SK-N-SH (cell line): ENCODE measurements around the gene ZNF121. TPM values are rescaled to one million over a fixed set of nuclear protein-coding genes. Genes with fewer than 3 reads are reported as not detected.
A peak's percentile ranks its signal among the peaks of the same experiment; 100 is the strongest.

Experiments used
- CTCF ChIA-PET: fragments of 300-600, 350-600 bp; formaldehyde crosslinking; extraction: SDS; loops from one replicate; lab custom pipeline; 2021; lab: Yijun Ruan, JAX
- POLR2A ChIA-PET: fragments of 350-600 bp; sonication (Branson Sonifier 250); formaldehyde crosslinking; extraction: SDS; loops from one replicate; lab custom pipeline; 2020; ENCODE audit warnings: antibody characterized with exemption, inconsistent platforms; lab: Yijun Ruan, JAX
- DNase-seq: peaks from one replicate; pipeline ENCODE4 v3.0.0; 2012
- H2AFZ ChIP-seq: fragments of 200-600 bp; sonication (generic); 2 replicates; pipeline ENCODE4 v1.8.1; 2016; ENCODE audit warnings: antibody characterized with exemption, mild to moderate bottlenecking, low read depth
- H3F3A ChIP-seq: fragments of 200-600 bp; sonication (generic); replicated peaks from 2 replicates; pipeline ENCODE3; 2016; ENCODE audit warnings: antibody characterized with exemption, mild to moderate bottlenecking; ENCODE audit not compliant: insufficient read depth
- H3K27ac ChIP-seq, 2 experiments: fragments of 200-500 bp in 1 of 2; fragments of 200-600 bp in 1 of 2; sonication (Bioruptor generic) in 1 of 2; sonication (generic), shearing (Covaris generic) in 1 of 2; 2 replicates each; pipeline versions ENCODE4 v1.5.1 to v1.6.1; 2014 to 2016; ENCODE audit warnings: low read depth in 2 of 2, inconsistent platforms in 1 of 2, low read length in 1 of 2, mild to moderate bottlenecking in 1 of 2, mixed read lengths in 1 of 2
- H3K27me3 ChIP-seq: fragments of 200-600 bp; sonication (generic), shearing (Covaris generic); 2 replicates; pipeline ENCODE4 v1.6.1; 2016; ENCODE audit warnings: mixed run types; ENCODE audit not compliant: insufficient read depth
- H3K36me3 ChIP-seq, 2 experiments: fragments of 200-500 bp in 1 of 2; fragments of 200-600 bp in 1 of 2; sonication (Bioruptor generic) in 1 of 2; sonication (generic) in 1 of 2; replicated peaks in 1 of 2; 2 replicates each; pipeline versions ENCODE3 to v1.5.1; 2014 to 2016; ENCODE audit warnings: low read length in 1 of 2, mild to moderate bottlenecking in 1 of 2; ENCODE audit not compliant: insufficient read depth in 2 of 2, control insufficient read depth in 1 of 2
- H3K4me1 ChIP-seq, 2 experiments: fragments of 200-500 bp in 1 of 2; fragments of 200-600 bp in 1 of 2; sonication (Bioruptor generic) in 1 of 2; sonication (generic), shearing (Covaris generic) in 1 of 2; 2 replicates each; pipeline versions ENCODE4 v1.5.1 to v1.6.1; 2014 to 2016; ENCODE audit warnings: low read depth in 1 of 2, low read length in 1 of 2, mixed run types in 1 of 2; ENCODE audit not compliant: insufficient read depth in 2 of 2, control insufficient read depth in 1 of 2
- H3K4me2 ChIP-seq: fragments of 200-600 bp; sonication (generic), shearing (Covaris generic); 2 replicates; pipeline ENCODE4 v1.6.1; 2017; ENCODE audit warnings: mixed run types
- H3K4me3 ChIP-seq, 2 experiments: fragments of 200-500 bp in 1 of 2; fragments of 200-600 bp in 1 of 2; sonication (Bioruptor generic) in 1 of 2; sonication (generic), shearing (Covaris generic) in 1 of 2; 2 replicates each; pipeline versions ENCODE4 v1.5.1 to v1.8.1; 2014 to 2016; ENCODE audit warnings: low read depth in 2 of 2, inconsistent platforms in 1 of 2, low read length in 1 of 2, mild to moderate bottlenecking in 1 of 2, mixed read lengths in 1 of 2, moderate library complexity in 1 of 2
- H3K79me2 ChIP-seq: fragments of 200-600 bp; sonication (generic); 2 replicates; pipeline ENCODE4 v1.8.1; 2017; ENCODE audit warnings: mild to moderate bottlenecking; ENCODE audit not compliant: insufficient read depth
- H3K9ac ChIP-seq: fragments of 200-600 bp; sonication (generic); 2 replicates; pipeline ENCODE4 v1.6.1; 2017; ENCODE audit warnings: mixed run types
- H3K9me2 ChIP-seq: fragments of 200-600 bp; sonication (generic); 2 replicates; pipeline ENCODE4 v1.6.1; 2017; ENCODE audit warnings: mixed run types
- H3K9me3 ChIP-seq: fragments of 200-600 bp; sonication (generic); 2 replicates; pipeline ENCODE4 v1.6.1; 2017; ENCODE audit warnings: mixed run types, mild to moderate bottlenecking, moderate library complexity
- H4K20me1 ChIP-seq: fragments of 200-600 bp; sonication (generic); 2 replicates; pipeline ENCODE4 v1.6.1; 2017; ENCODE audit warnings: mild to moderate bottlenecking, mixed run types; ENCODE audit not compliant: insufficient read depth
- CTCF ChIP-seq: fragments of 200-600 bp; sonication (generic); IDR thresholded peaks from 2 replicates; pipeline ENCODE4 v1.6.1; 2017; ENCODE audit warnings: antibody characterized with exemption, mild to moderate bottlenecking, moderate library complexity
- FOSL2 ChIP-seq: IDR thresholded peaks from 2 replicates; pipeline ENCODE4 v1.4.0; 2012; ENCODE audit warnings: low read depth, mild to moderate bottlenecking, moderate library complexity, borderline replicate concordance
- FOXJ3 ChIP-seq: sonication (generic); formaldehyde crosslinking; IDR thresholded peaks from 2 replicates; pipeline ENCODE4 v1.5.1; 2020; ENCODE audit warnings: mild to moderate bottlenecking, missing genetic modification reagents
- GATA2 ChIP-seq: sonication (generic); formaldehyde crosslinking; IDR thresholded peaks from 2 replicates; pipeline ENCODE4 v1.5.0; 2020; ENCODE audit warnings: mild to moderate bottlenecking, missing genetic modification reagents
- JUND ChIP-seq: IDR thresholded peaks from 2 replicates; pipeline ENCODE4 v1.4.0; 2012
- MAX ChIP-seq: IDR thresholded peaks from 2 replicates; pipeline ENCODE4 v1.4.0; 2012; ENCODE audit warnings: low read depth
- MEF2A ChIP-seq: IDR thresholded peaks from 2 replicates; pipeline ENCODE4 v1.4.0; 2012; ENCODE audit warnings: low read depth, borderline replicate concordance
- NFIC ChIP-seq: IDR thresholded peaks from 2 replicates; pipeline ENCODE4 v1.4.0; 2012; ENCODE audit warnings: borderline replicate concordance
- PBX3 ChIP-seq: IDR thresholded peaks from 2 replicates; pipeline ENCODE4; 2012
- POLR2AphosphoS5 ChIP-seq: IDR thresholded peaks from 2 replicates; pipeline ENCODE4 v1.6.1; 2012; ENCODE audit warnings: low read depth, low read length
- RAD21 ChIP-seq: IDR thresholded peaks from 2 replicates; pipeline ENCODE4 v1.6.1; 2012; ENCODE audit warnings: mild to moderate bottlenecking, low read length
- RXRA ChIP-seq: IDR thresholded peaks from 2 replicates; pipeline ENCODE4 v1.4.0; 2012; ENCODE audit warnings: low read depth, mild to moderate bottlenecking, borderline replicate concordance
- SIN3A ChIP-seq: IDR thresholded peaks from 2 replicates; pipeline ENCODE4 v1.6.1; 2012; ENCODE audit warnings: low read depth, mild to moderate bottlenecking, low read length, moderate library complexity, borderline replicate concordance
- USF1 ChIP-seq: IDR thresholded peaks from 2 replicates; pipeline ENCODE4 v1.4.0; 2012; ENCODE audit warnings: low read depth, borderline replicate concordance
- YY1 ChIP-seq: IDR thresholded peaks from 2 replicates; pipeline ENCODE4 v1.4.0; 2012; ENCODE audit warnings: low read depth, mild to moderate bottlenecking
- ZBTB33 ChIP-seq: IDR thresholded peaks from 2 replicates; pipeline ENCODE4 v1.4.0; 2012; ENCODE audit warnings: low read depth, borderline replicate concordance
- WGBS: methylation state at CpG from one replicate; pipeline ENCODE4 v1.1.6; 2017; ENCODE audit warnings: low lambda C conversion rate; 5-methylcytosine and 5-hydroxymethylcytosine counted together
- polyA plus RNA-seq, 3 experiments: library from polyadenylated mRNA; depleted of rRNA; stranded (reverse); fragments of >200 nt; gene quantifications; 2 replicates each; pipeline ENCODE4 v1.2.3, GENCODE V29; 2012

ZNF121 gene
- polyA plus RNA-seq, 1 of the 3 experiments (the other 2 are of a cell fraction), result 1.8 TPM

- H3K4me2 ChIP-seq, result no peak overlapping the region
- peaks cover 27 to 63% of the 10 kb centered on the region in 2 experiments for H3K36me3 ChIP-seq
- H3K4me3 ChIP-seq, result no peak overlapping the region
- WGBS, result 84% methylated on average over 5 of the region's 5 CpGs
- H3F3A ChIP-seq, result no peaks in the 10 kb centered on the region
- DNase-seq, result no peak
- H3K9me2 ChIP-seq, result no peaks in the 10 kb centered on the region
- H4K20me1 ChIP-seq, result no peaks in the 10 kb centered on the region
- no peak overlapping the region for H3K9ac ChIP-seq
- no peak overlapping the region for H3K27ac ChIP-seq
- ChIA-PET CTCF (interaction anchor here (1.4 kb wide), 1 partner anchor 17 kb away, joined by 3 read pairs; no protein-coding TSS in a partner anchor), POLR2A (interaction anchor here (0.6 kb wide), 1 partner anchor 36 kb away, joined by 4 read pairs; no protein-coding TSS in a partner anchor)
- H3K9me3 ChIP-seq, result no peaks in the 10 kb centered on the region; the same call in 1 of the 2 replicates
- no peaks in the 10 kb centered on the region for H3K4me1 ChIP-seq
- TF ChIP-seq POLR2AphosphoS5 (no peak), RXRA (no peak), JUND (no peak), GATA2 (CRISPR knock-in tag) (no peak), FOSL2 (no peak), MEF2A (no peak), CTCF (no peak), YY1 (no peak), RAD21 (no peak), NFIC (no peak), USF1 (no peak), MAX (no peak), SIN3A (no peak)
- no peaks in the 10 kb centered on the region for H3K79me2 ChIP-seq
- H3K27me3 ChIP-seq, result no peaks in the 10 kb centered on the region
- H2AFZ ChIP-seq, result no peak overlapping the region
Observed at GRCh38 chr19:9608912-9609311, 24.6 kb upstream of the ZNF121 start.

- no peaks in the 10 kb centered on the region for H3K36me3 ChIP-seq
- peaks cover 8% of the 10 kb centered on the region; the same call in 1 of the 2 replicates for H3K27me3 ChIP-seq
- H3K4me2 ChIP-seq, result no peak overlapping the region
- TF ChIP-seq PBX3 (peak; percentile 47; the same call in 1 of the 2 replicates), NFIC (peak; percentile 9; the same call in 1 of the 2 replicates), FOSL2 (peak; percentile 81), FOXJ3 (CRISPR knock-in tag) (no peak), ZBTB33 (no peak), JUND (peak; percentile 51)
- no peaks in the 10 kb centered on the region for H3K4me1 ChIP-seq
- no peaks in the 10 kb centered on the region for H4K20me1 ChIP-seq
- DNase-seq, result no peak
- no peaks in the 10 kb centered on the region for H3K9me3 ChIP-seq
- H3K79me2 ChIP-seq, result no peaks in the 10 kb centered on the region
- ChIA-PET CTCF (no interaction called here), POLR2A (no interaction called here)
- 6% methylated on average over 3 of the region's 3 CpGs for WGBS
- H3K4me3 ChIP-seq, result no peak overlapping the region
- H3F3A ChIP-seq, result no peaks in the 10 kb centered on the region
- no peak overlapping the region for H3K9ac ChIP-seq
- no peak overlapping the region for H3K27ac ChIP-seq
- no peak overlapping the region for H2AFZ ChIP-seq
- no peaks in the 10 kb centered on the region for H3K9me2 ChIP-seq
Observed at GRCh38 chr19:9597027-9597426, 12.7 kb upstream of the ZNF121 start.
